Right lobe of liver (tissue), 4 donors: ENCODE results near the gene ATAD3A.

ENCODE experiments used
- POLR2A ChIP-seq: fragments of 450-650 bp; IDR thresholded peaks from one replicate; pipeline ENCODE4 v1.6.1; 2017; ENCODE audit warnings: antibody characterized with exemption, mild to moderate bottlenecking
- TF ChIP-seq, protein P1 (sequence below), 4 donors: fragments of 200-600 bp in 3 of 4; fragments of 450-650 bp in 1 of 4; IDR thresholded peaks; one replicate each; pipeline versions ENCODE4 v1.5.1 to v1.8.0; 2016 to 2022; ENCODE audit warnings: antibody characterized with exemption in 4 of 4, mild to moderate bottlenecking in 2 of 4
- donor health status: DM: no; HTN: no; CAD: no.
- donor health status: DM: no; HTN: no; CAD: no.
- donor health status: DM: no; HTN: yes; CAD: no.

DNA sequence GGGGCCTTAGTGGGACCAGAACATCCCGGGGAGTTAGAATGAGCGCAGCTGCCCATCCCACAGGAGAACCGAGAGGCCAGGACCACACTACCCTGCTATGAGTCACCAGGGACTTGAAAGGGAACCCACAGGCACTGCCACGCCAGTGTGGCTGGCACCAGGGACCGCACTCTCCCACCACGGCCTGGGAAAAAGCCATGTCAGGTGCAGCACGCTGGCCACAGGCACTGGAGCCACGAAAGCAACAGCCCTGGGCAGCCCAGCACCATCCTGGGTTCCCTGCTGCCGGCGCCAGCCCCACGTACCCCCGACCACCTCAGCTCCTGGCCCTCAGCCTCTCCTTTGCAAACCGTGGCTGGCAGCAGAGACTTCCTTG is 42.6 kb downstream of the ATAD3A start:
- TF ChIP-seq, protein P1, sequence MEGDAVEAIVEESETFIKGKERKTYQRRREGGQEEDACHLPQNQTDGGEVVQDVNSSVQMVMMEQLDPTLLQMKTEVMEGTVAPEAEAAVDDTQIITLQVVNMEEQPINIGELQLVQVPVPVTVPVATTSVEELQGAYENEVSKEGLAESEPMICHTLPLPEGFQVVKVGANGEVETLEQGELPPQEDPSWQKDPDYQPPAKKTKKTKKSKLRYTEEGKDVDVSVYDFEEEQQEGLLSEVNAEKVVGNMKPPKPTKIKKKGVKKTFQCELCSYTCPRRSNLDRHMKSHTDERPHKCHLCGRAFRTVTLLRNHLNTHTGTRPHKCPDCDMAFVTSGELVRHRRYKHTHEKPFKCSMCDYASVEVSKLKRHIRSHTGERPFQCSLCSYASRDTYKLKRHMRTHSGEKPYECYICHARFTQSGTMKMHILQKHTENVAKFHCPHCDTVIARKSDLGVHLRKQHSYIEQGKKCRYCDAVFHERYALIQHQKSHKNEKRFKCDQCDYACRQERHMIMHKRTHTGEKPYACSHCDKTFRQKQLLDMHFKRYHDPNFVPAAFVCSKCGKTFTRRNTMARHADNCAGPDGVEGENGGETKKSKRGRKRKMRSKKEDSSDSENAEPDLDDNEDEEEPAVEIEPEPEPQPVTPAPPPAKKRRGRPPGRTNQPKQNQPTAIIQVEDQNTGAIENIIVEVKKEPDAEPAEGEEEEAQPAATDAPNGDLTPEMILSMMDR (IDR thresholded peaks at IDR 0.05): no peak
- TF ChIP-seq POLR2A: no peak
